ENCODE measurements around the gene GGT5.

The GGT5 gene

GRCh38 chr22:24190159-24190540 lies 54.7 kb downstream of the GGT5 start:
- TF ChIP-seq CTCF (IDR thresholded peaks at IDR 0.05; ENCODE audit: control extremely low read depth, extremely low read depth, low read depth, missing control alignments), result no peak
- CTCF ChIA-PET, result interaction anchor here (0.7 to 4.1 kb wide), 21 partner anchors 8 to 569 kb away, joined by 3 to 22 read pairs (median 4); no protein-coding TSS in a partner anchor
- DNase-seq (ENCODE audit: extremely low spot score), result no peak
- POLR2A ChIA-PET, result no interaction called here

DNA sequence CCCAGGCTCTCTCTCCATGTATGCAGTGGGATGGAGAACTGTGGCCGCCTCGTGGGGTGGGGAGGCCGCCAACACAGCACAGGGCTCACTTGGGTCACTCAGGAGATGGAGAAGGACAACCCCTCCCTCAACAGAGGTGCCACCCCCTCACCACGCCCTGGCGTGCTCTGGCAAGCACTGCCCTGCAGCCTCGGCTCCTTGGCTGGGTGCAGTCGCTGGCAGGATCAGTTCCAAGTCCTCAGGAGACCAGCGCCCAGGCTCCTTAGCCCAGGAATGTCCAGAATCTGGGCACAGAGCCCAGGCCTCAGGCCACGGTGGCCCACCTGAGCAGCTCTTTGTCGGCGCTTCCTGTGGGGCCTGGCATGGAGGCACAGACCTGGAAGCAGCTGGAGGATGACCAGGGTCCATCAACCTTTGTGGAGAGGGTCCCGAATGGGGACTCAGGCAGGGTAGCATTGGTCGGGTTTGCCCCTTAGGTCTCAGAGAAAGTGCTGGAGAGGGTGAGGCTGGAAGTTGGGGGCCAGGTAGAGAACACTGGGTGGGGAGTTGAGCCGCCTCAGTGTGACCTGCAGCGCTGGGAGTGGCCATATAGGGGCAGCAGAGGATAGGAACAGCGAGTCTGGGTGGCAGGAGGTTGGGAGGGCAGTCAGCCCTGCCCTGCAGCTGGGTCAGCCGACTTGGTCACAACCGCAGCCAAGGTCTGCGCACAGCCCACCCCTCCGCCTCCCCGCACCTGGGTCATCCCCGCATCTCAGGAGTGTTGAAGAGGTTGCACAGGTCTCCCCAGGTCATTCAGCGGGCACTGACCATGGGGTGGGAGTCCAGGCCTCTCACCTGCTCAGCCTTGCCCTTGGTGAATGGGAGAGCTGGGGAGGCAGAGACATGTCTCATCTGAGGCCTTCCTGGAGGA lies 55.4 kb downstream of the GGT5 start:
- peak; percentile 77 for TF ChIP-seq CTCF (IDR thresholded peaks at IDR 0.05; ENCODE audit: control extremely low read depth, extremely low read depth, low read depth, missing control alignments)
- ChIA-PET CTCF (interaction anchor here (0.6 to 4.1 kb wide), 21 partner anchors 9 to 570 kb away, joined by 3 to 22 read pairs (median 3); no protein-coding TSS in a partner anchor), POLR2A (no interaction called here)
- peak; percentile 87 for DNase-seq (ENCODE audit: extremely low spot score)

DNA sequence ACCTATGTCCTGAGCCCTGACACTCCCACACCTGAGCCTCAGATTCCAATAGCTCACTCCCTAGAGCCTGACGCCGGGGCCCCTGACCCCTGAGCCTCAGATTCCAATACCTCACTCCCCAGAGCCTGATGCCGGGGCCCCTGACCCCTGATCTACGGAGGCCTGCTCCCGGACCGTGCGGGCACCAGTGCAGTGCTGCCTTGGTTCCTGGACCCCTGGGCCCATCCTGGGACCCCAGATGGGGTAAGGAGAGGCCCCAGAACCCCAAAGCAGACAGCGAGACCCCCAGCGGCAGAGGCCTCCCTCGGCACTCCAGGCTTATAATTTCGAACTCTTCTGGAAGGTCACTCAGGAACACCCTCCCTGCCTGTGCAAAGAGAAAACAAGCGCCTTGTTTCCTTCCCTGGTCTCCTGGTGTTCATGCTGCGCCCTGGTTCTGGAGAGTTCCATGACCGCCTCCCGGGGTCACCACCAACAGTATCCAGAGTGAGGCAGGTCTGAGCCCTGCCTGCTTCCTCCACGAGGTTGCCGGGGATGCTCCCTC lies 56.1 kb downstream of the GGT5 start:
- no peak for TF ChIP-seq CTCF (IDR thresholded peaks at IDR 0.05; ENCODE audit: control extremely low read depth, extremely low read depth, low read depth, missing control alignments)
- ChIA-PET CTCF (interaction anchor here (0.6 to 4.1 kb wide), 14 partner anchors 10 to 335 kb away, joined by 3 to 22 read pairs (median 4); no protein-coding TSS in a partner anchor), POLR2A (no interaction called here)
- no peak for DNase-seq (ENCODE audit: extremely low spot score)

- ChIA-PET POLR2A (no interaction called here), CTCF (interaction anchor here (1.5 to 2.5 kb wide), 3 partner anchors 13 to 59 kb away, joined by 4 to 6 read pairs (median 6); no protein-coding TSS in a partner anchor)
- no peak for DNase-seq (ENCODE audit: extremely low spot score)
- TF ChIP-seq CTCF (IDR thresholded peaks at IDR 0.05; ENCODE audit: control extremely low read depth, extremely low read depth, low read depth, missing control alignments), result no peak
These were observed 56.9 kb downstream of the GGT5 start for GRCh38 chr22:24187731-24188644.

DNA sequence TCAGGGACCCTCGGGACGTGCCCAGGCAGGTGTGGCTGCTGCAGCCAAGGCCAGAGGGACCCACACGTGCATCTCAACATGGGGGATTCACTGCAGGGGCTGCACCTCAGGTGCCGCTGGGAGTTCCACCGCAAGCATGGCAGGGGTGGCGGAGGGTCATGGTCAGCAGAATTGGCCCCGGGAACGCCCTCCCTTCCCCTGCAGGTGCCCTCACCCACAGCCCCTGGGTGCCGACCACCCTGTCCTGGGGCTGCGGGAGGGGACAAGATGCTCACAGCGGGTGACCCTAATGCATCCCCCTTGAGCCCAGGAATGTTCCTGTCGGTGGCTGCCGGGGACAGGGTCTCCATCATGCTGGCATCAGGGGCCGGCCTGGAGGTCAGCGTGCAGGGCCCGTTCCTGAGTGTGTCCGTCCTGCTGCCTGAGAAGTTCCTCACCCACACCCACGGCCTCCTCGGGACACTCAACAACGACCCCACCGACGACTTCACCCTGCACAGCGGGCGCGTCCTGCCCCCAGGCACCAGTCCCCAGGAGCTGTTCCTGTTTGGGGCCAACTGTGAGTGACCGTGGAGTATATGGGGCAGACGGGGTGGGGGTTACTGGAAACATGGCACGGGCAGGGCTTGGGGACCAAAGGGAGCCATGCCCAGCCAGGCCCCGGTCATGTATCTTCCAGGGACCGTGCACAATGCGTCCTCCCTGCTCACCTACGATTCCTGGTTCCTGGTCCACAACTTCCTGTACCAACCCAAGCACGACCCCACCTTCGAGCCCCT lies 57.8 kb downstream of the GGT5 start:
- no peak for TF ChIP-seq CTCF (IDR thresholded peaks at IDR 0.05; ENCODE audit: control extremely low read depth, extremely low read depth, low read depth, missing control alignments)
- ChIA-PET POLR2A (no interaction called here), CTCF (interaction anchor here (1.5 to 2.0 kb wide), 2 partner anchors 12 to 45 kb away, joined by 4 to 6 read pairs; no protein-coding TSS in a partner anchor)
- DNase-seq (ENCODE audit: extremely low spot score), result no peak

Data from GM10248 (cell line).